Measurements from ENCODE around the gene SCN1A. TPM values are rescaled to one million over a fixed set of nuclear protein-coding genes. Genes with fewer than 3 reads are reported as not detected.

SCN1A gene
- total RNA-seq, 1 donor from 2014 or later: 1.8 TPM

DNA sequence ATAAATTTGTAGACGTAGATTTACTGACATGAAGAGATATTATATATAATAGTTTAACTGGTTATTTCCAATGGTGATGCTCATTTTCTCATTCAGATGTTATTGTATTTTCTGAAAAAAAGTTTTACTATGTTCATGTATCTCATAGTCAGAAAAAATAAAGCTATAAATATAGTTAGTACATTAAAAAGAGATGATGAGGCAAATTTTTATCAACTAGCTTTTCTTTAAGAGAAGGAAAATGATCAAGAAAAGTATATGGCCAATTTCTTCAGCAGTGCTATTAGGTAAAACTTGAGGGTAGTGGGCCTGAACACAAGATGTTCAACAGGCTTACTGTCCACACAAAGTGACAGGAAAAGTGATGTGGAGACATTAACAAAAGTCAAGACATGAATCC lies 186.0 kb downstream of the SCN1A start:
- Mint-ChIP-seq H3K36me3 (ENCODE audit: unreplicated experiment) (peaks cover 4% of the 10 kb centered on the region), H3K9me3 (ENCODE audit: unreplicated experiment) (no peaks in the 10 kb centered on the region), H3K4me1 (ENCODE audit: low read depth, unreplicated experiment) (no peaks in the 10 kb centered on the region), H3K27ac (ENCODE audit: unreplicated experiment) (no peak overlapping the region), H3K27me3 (ENCODE audit: unreplicated experiment) (peaks cover 2% of the 10 kb centered on the region), H3K4me3 (ENCODE audit: unreplicated experiment) (no peak overlapping the region)
- DNase-seq: no peak
- TF ChIP-seq, protein P1, sequence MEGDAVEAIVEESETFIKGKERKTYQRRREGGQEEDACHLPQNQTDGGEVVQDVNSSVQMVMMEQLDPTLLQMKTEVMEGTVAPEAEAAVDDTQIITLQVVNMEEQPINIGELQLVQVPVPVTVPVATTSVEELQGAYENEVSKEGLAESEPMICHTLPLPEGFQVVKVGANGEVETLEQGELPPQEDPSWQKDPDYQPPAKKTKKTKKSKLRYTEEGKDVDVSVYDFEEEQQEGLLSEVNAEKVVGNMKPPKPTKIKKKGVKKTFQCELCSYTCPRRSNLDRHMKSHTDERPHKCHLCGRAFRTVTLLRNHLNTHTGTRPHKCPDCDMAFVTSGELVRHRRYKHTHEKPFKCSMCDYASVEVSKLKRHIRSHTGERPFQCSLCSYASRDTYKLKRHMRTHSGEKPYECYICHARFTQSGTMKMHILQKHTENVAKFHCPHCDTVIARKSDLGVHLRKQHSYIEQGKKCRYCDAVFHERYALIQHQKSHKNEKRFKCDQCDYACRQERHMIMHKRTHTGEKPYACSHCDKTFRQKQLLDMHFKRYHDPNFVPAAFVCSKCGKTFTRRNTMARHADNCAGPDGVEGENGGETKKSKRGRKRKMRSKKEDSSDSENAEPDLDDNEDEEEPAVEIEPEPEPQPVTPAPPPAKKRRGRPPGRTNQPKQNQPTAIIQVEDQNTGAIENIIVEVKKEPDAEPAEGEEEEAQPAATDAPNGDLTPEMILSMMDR (IDR thresholded peaks at IDR 0.05; ENCODE audit: partially characterized antibody, unreplicated experiment): no peak

DNA sequence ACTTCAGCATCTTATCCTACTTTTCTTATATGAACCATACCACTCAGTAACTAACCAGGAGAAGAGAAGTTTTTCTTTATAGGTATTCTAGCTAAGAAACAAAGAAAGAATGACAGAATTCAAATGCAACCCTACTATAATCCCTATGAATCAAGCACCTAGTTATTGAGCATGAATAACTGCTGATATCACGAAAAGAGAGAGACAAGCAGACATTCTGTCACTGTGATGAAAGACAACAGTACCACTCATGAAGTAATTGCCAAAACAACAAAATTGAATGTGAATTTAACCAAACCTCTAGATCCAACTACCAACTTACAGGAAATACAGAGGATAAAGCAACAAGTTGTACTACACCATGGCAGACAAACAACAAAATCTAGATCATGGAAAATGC lies 189.6 kb downstream of the SCN1A start:
- Mint-ChIP-seq H3K9me3 (ENCODE audit: unreplicated experiment) (no peaks in the 10 kb centered on the region), H3K4me3 (ENCODE audit: unreplicated experiment) (no peak overlapping the region), H3K36me3 (ENCODE audit: unreplicated experiment) (no peaks in the 10 kb centered on the region), H3K27me3 (ENCODE audit: unreplicated experiment) (peaks cover 2% of the 10 kb centered on the region), H3K27ac (ENCODE audit: unreplicated experiment) (no peak overlapping the region), H3K4me1 (ENCODE audit: low read depth, unreplicated experiment) (no peaks in the 10 kb centered on the region)
- DNase-seq: no peak
- TF ChIP-seq, protein P1 (IDR thresholded peaks at IDR 0.05; ENCODE audit: partially characterized antibody, unreplicated experiment): no peak

Other genes with a start within 250 kb of the SCN1A start
- gene TTC21B, start 174.2 kb downstream of the SCN1A start, total RNA-seq (ENCODE audit: unreplicated experiment): 46.2 TPM
- gene SCN9A, start 247.9 kb upstream of the SCN1A start, total RNA-seq (ENCODE audit: unreplicated experiment): 11.2 TPM

Data from glutamatergic neuron (in vitro differentiated cells).